OCI-LY7 (cell line): ENCODE results near the gene STK33. TPM values are rescaled to one million over a fixed set of nuclear protein-coding genes. Genes with fewer than 3 reads are reported as not detected.

Source experiments
- BruUV-seq: library from RNA; stranded (reverse); fragments of 400-500 nt; replicated peaks from 2 replicates; lab custom pipeline; 2021; lab: Mats Ljungman, UMichigan
- CTCF ChIA-PET: fragments of 300-600 bp; sonication (Branson Sonifier 250); formaldehyde crosslinking; loops from one replicate; lab custom pipeline; 2022; ENCODE audit warnings: antibody characterized with exemption; ENCODE audit not compliant: unreplicated experiment; lab: Charles Lee
- POLR2A ChIA-PET: fragments of 300-600 bp; sonication (Branson Sonifier 250); formaldehyde crosslinking; loops from one replicate; lab custom pipeline; 2022; ENCODE audit warnings: antibody characterized with exemption; lab: Charles Lee
- DNase-seq: peaks from one replicate; pipeline ENCODE4 v3.0.0-alpha.2; 2015; ENCODE audit warnings: low spot score
- H2AFZ ChIP-seq: fragments of 200-600 bp; sonication (generic), shearing (Covaris generic); 2 replicates; pipeline ENCODE4 v1.6.1; 2014; ENCODE audit warnings: mild to moderate bottlenecking, antibody characterized with exemption, low read length, moderate library complexity
- H3K27ac ChIP-seq: fragments of 200-600 bp; sonication (generic); 2 replicates; pipeline ENCODE4 v1.5.1; 2014; ENCODE audit warnings: mixed run types, low read depth, mild to moderate bottlenecking, moderate library complexity, low read length, inconsistent platforms; ENCODE audit not compliant: poor library complexity, severe bottlenecking
- H3K36me3 ChIP-seq: fragments of 200-600 bp; sonication (generic); 2 replicates; pipeline ENCODE4 v1.6.1; 2014; ENCODE audit warnings: mild to moderate bottlenecking, antibody characterized with exemption, low read length, moderate library complexity, mixed read lengths; ENCODE audit not compliant: insufficient read depth
- H3K4me1 ChIP-seq: fragments of 200-600 bp; sonication (generic); 2 replicates; pipeline ENCODE4 v1.5.1; 2014; ENCODE audit warnings: mild to moderate bottlenecking, low read length; ENCODE audit not compliant: insufficient read depth, poor library complexity, severe bottlenecking
- H3K4me2 ChIP-seq: fragments of 200-600 bp; sonication (generic); 2 replicates; pipeline ENCODE4 v1.6.1; 2014; ENCODE audit warnings: mild to moderate bottlenecking, low read length
- H3K4me3 ChIP-seq: fragments of 200-600 bp; sonication (generic); 2 replicates; pipeline ENCODE4 v1.5.1; 2014; ENCODE audit warnings: mild to moderate bottlenecking, low read depth, low read length; ENCODE audit not compliant: poor library complexity, severe bottlenecking
- H3K79me2 ChIP-seq: fragments of 200-600 bp; sonication (generic); 2 replicates; pipeline ENCODE4 v1.6.1; 2016; ENCODE audit warnings: low read depth, mild to moderate bottlenecking, low read length, moderate library complexity, mixed read lengths; ENCODE audit not compliant: insufficient read depth
- H3K9me2 ChIP-seq: fragments of 200-600 bp; sonication (generic); 2 replicates; pipeline ENCODE4 v1.6.1; 2016; ENCODE audit warnings: mild to moderate bottlenecking, low read length, mixed read lengths; ENCODE audit not compliant: insufficient read depth
- H3K9me3 ChIP-seq: fragments of 200-600 bp; sonication (generic); 2 replicates; pipeline ENCODE4 v1.6.1; 2014; ENCODE audit warnings: mild to moderate bottlenecking, mixed run types, low read length, mixed read lengths
- H4K20me1 ChIP-seq: fragments of 200-600 bp; sonication (generic); 2 replicates; pipeline ENCODE4 v1.6.1; 2014; ENCODE audit warnings: mild to moderate bottlenecking, antibody characterized with exemption, low read length, moderate library complexity, mixed read lengths; ENCODE audit not compliant: insufficient read depth
- CTCF ChIP-seq: fragments of 200-600 bp; sonication (generic); conservative IDR thresholded peaks from 2 replicates; pipeline ENCODE4 v1.5.1; 2014; ENCODE audit warnings: mild to moderate bottlenecking, antibody characterized with exemption, low read length, moderate library complexity, mixed read lengths
- EZH2phosphoT487 ChIP-seq: fragments of 200-600 bp; sonication (generic); IDR thresholded peaks from 2 replicates; pipeline ENCODE4 v1.6.1; 2018; ENCODE audit warnings: low read depth, borderline replicate concordance, mild to moderate bottlenecking, mixed run types, antibody characterized with exemption, low read length, moderate library complexity, mixed read lengths
- intact Hi-C: fragments of 100-400 bp; cut with micrococcal nuclease; formaldehyde crosslinking; loops from one replicate; pipeline ENCODE4 v1.10.0; 2022; ENCODE audit not compliant: unreplicated experiment
- total RNA-seq, 2 experiments: library from RNA; depleted of rRNA in 1 of 2; stranded (reverse); fragments of >200 nt in 1 of 2; shearing (Covaris generic) in 1 of 2; gene quantifications; 2 replicates each; pipeline ENCODE4 v1.2.3, GENCODE V29; 2014 to 2022

The STK33 gene
- total RNA-seq, 2 experiments from 2014 or later = 0.73 TPM; not detected in 1

GRCh38 chr11:8641332-8641731 lies 47.3 kb upstream of the STK33 start:
- intact Hi-C loops = no loop called here
- no peak overlapping the region for H2AFZ ChIP-seq
- no TSS peak for BruUV-seq
- no peaks in the 10 kb centered on the region for H3K79me2 ChIP-seq
- ChIA-PET CTCF (no interaction called here), POLR2A (no interaction called here)
- TF ChIP-seq CTCF (no peak), EZH2phosphoT487 (no peak)
- no peaks in the 10 kb centered on the region for H4K20me1 ChIP-seq
- H3K9me3 ChIP-seq = no peaks in the 10 kb centered on the region
- DNase-seq = no peak
- no peak overlapping the region for H3K27ac ChIP-seq
- no peak overlapping the region for H3K4me3 ChIP-seq
- H3K4me2 ChIP-seq = no peak overlapping the region
- H3K36me3 ChIP-seq = peaks cover 64% of the 10 kb centered on the region
- H3K9me2 ChIP-seq = no peaks in the 10 kb centered on the region
- no peaks in the 10 kb centered on the region for H3K4me1 ChIP-seq

DNA sequence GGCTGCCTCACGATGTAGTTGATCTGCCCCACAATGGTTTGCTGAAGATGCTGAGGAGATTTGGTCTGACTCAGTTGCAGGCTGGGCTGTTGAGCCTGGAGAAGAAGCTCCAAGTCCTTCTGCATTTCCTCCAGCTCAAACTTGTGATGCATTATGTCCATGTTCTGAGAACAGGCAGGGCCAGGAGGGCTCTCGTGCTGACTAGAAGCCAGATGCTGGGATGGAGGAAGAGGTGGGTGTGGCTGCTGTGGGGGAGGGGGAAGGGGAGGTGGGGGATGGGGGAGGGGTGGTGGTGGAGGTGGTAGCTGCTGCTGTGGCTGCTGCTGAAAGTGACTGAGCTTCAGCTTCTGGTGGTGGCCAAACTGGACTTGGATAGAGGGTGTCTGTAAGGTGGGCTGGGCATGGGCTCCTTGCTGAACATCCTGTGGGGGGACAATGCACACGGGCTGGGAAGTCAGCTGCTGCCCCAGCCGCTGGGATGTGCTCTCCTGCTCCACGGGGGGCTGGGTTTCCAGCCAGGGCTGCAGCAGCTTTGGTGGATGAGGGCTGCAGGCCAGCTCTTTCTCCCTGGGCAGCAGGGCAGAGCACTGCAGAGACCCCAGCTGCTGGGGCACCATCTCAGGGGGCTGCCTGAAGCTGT lies 46.4 kb upstream of the STK33 start:
- DNase-seq = no peak
- no TSS peak for BruUV-seq
- H3K4me1 ChIP-seq = no peaks in the 10 kb centered on the region
- CTCF ChIA-PET = no interaction called here
- intact Hi-C loops = no loop called here
- H3K9me3 ChIP-seq = no peaks in the 10 kb centered on the region
- H2AFZ ChIP-seq = no peak overlapping the region
- peaks cover 64% of the 10 kb centered on the region for H3K36me3 ChIP-seq
- H4K20me1 ChIP-seq = no peaks in the 10 kb centered on the region
- POLR2A ChIA-PET = interaction anchor here (0.9 to 1.6 kb wide), 2 partner anchors 12 to 17 kb away, joined by 3 to 4 read pairs; no protein-coding TSS in a partner anchor
- H3K9me2 ChIP-seq = no peaks in the 10 kb centered on the region
- H3K4me3 ChIP-seq = no peak overlapping the region
- no peak overlapping the region for H3K27ac ChIP-seq
- no peaks in the 10 kb centered on the region for H3K79me2 ChIP-seq
- no peak overlapping the region for H3K4me2 ChIP-seq
- no peak for TF ChIP-seq CTCF
- no peak for TF ChIP-seq EZH2phosphoT487

GRCh38 chr11:8639655-8640054 lies 45.6 kb upstream of the STK33 start:
- Histone ChIP-seq H3K36me3 (peaks cover 64% of the 10 kb centered on the region), H3K4me3 (no peak overlapping the region), H3K4me1 (no peaks in the 10 kb centered on the region), H3K9me3 (no peaks in the 10 kb centered on the region), H3K79me2 (no peaks in the 10 kb centered on the region), H4K20me1 (no peaks in the 10 kb centered on the region), H3K27ac (no peak overlapping the region), H3K9me2 (no peaks in the 10 kb centered on the region), H3K4me2 (no peak overlapping the region), H2AFZ (no peak overlapping the region)
- ChIA-PET POLR2A (interaction anchor here (0.9 to 1.6 kb wide), 3 partner anchors 11 to 17 kb away, joined by 3 to 4 read pairs (median 3); no protein-coding TSS in a partner anchor), CTCF (no interaction called here)
- no peak for DNase-seq
- TF ChIP-seq EZH2phosphoT487 (no peak), CTCF (no peak)
- intact Hi-C loops = no loop called here
- no TSS peak for BruUV-seq
